ENCODE results near the gene COX6B2.

COX6B2 gene

GRCh38 chr19:55355213-55355821, 798 bp upstream of the COX6B2 start:
- no peak for DNase-seq (ENCODE audit: extremely low read depth, low read depth)
- TF ChIP-seq CTCF (IDR thresholded peaks at IDR 0.05; ENCODE audit: low read depth, low read length) = no peak

DNA sequence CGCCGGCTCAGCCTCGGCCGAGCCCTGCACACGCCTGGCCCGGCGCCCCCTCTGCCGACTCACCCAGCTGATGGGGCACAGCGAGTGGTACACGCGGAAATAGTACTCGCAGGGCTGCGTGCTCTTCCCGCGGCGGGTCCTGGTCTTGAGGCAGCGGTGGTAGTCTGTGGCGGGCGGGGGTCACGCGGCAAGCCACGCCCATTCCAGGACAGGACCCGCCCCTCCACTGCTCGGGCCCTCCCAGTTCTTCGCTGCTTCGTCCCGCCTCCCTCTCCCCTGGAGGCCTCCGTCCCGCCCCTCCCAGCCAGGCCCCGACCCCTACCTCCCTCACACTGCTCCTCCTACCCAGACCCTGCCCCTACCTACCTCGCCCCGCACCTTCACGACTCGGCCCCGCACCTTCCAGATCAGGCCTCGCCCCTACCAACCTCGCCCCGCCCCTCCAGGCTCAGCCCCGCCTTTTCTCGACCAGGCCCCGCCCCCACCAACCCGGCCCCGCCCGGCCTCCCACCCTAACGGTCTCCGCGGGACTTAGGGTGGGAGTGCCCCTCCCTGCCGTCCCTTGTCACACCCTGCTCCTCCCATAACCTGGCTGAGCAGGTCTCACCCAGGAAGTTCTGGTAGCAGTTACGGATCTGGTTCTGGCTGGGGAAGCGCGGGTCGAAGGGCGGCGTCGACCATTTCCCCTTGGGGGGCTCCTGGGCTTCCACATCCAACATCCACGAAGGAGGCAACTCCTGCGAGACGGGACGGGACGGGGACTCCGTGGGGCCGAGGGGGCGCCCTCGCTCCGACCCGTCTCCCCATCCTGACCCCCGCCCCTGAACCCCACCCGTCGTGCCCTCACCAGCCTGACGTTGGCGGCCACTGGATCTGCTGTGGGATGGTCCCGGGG, 469 bp downstream of the COX6B2 start:
- DNase-seq (ENCODE audit: extremely low read depth, low read depth) = no peak
- no peak for TF ChIP-seq CTCF (IDR thresholded peaks at IDR 0.05; ENCODE audit: low read depth, low read length)

GRCh38 chr19:55353356-55353802, 1.1 kb downstream of the COX6B2 start:
- no peak for TF ChIP-seq CTCF (IDR thresholded peaks at IDR 0.05; ENCODE audit: low read depth, low read length)
- DNase-seq (ENCODE audit: extremely low read depth, low read depth) = no peak

GRCh38 chr19:55352549-55353145, 1.9 kb downstream of the COX6B2 start:
- no peak for TF ChIP-seq CTCF (IDR thresholded peaks at IDR 0.05; ENCODE audit: low read depth, low read length)
- DNase-seq (ENCODE audit: extremely low read depth, low read depth) = no peak

GRCh38 chr19:55352040-55352439, 2.5 kb downstream of the COX6B2 start:
- DNase-seq (ENCODE audit: extremely low read depth, low read depth) = no peak
- TF ChIP-seq CTCF (IDR thresholded peaks at IDR 0.05; ENCODE audit: low read depth, low read length) = no peak

DNA sequence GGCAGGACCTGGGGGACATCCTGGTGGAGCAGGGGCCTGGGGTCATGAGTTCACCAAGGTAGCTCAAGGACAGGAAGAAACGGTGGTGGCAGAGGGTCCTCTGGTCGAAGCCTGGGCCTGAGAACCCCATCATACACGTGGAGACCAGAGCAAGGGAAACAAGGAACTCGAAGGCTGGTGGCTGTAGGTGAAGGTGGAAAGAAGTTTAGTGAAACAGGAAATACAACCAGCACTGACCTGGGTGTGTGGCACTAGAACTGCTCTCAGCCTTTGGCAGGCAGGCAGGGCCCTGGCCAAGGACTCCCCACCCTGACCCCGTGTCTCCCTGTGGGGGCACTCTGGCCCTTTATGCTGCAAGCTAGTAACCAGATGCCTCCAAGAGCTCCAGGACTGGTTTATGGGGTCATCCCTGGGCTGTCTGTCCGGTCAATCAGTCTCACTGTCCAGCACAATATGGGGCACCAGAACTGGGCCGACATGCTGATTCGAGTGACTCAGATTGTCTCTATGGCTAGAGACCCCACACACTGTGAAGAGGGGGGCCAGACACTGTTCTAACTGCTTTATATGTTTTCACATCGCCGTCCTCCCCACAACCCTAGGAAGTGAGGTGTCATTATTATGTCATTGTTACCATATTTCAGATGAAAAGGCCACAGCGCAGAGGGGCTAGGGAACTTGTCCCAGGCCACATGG, 3.8 kb downstream of the COX6B2 start:
- DNase-seq (ENCODE audit: extremely low read depth, low read depth) = no peak
- TF ChIP-seq CTCF (IDR thresholded peaks at IDR 0.05; ENCODE audit: low read depth, low read length) = no peak

Data from AG09319 (cell line).